H9 (cell line): Measurements from ENCODE around the gene KCTD16. TPM values are rescaled to one million over a fixed set of nuclear protein-coding genes. Genes with fewer than 3 reads are reported as not detected.

Experiments
- DNase-seq: peaks from one replicate; pipeline ENCODE4 v3.0.0-alpha.2; 2017
- H2AFZ ChIP-seq: one replicate; pipeline ENCODE4 v1.6.1; 2013; ENCODE audit warnings: mild to moderate bottlenecking, low read length, control low read depth, moderate library complexity
- H2AK5ac ChIP-seq: 2 replicates; pipeline ENCODE4 v1.6.1; 2013; ENCODE audit warnings: low read length, control low read depth, mixed read lengths; ENCODE audit not compliant: insufficient read length
- H2BK120ac ChIP-seq: one replicate; pipeline ENCODE4 v1.6.1; 2013; ENCODE audit warnings: low read depth, mild to moderate bottlenecking, low read length, control low read depth, inconsistent platforms; ENCODE audit not compliant: poor library complexity, severe bottlenecking
- H2BK12ac ChIP-seq: 2 replicates; pipeline ENCODE4 v1.6.1; 2013; ENCODE audit warnings: low read length, control low read depth, mixed read lengths, low read depth; ENCODE audit not compliant: insufficient read length
- H2BK15ac ChIP-seq: 2 replicates; pipeline ENCODE4 v1.6.1; 2013; ENCODE audit warnings: low read depth, low read length, control low read depth
- H2BK20ac ChIP-seq: one replicate; pipeline ENCODE4 v1.6.1; 2013; ENCODE audit warnings: low read depth, mild to moderate bottlenecking, low read length, control low read depth, inconsistent platforms; ENCODE audit not compliant: poor library complexity, severe bottlenecking
- H2BK5ac ChIP-seq: 2 replicates; pipeline ENCODE4 v1.6.1; 2013; ENCODE audit warnings: low read length, control low read depth, mixed read lengths; ENCODE audit not compliant: insufficient read length
- H3K14ac ChIP-seq: 2 replicates; pipeline ENCODE4 v1.6.1; 2013; ENCODE audit warnings: low read length, control low read depth; ENCODE audit not compliant: insufficient read depth
- H3K18ac ChIP-seq: 2 replicates; pipeline ENCODE4 v1.6.1; 2013; ENCODE audit warnings: low read depth, mild to moderate bottlenecking, mixed read lengths, low read length, control low read depth; ENCODE audit not compliant: insufficient read length
- H3K23ac ChIP-seq: 2 replicates; pipeline ENCODE4 v1.6.1; 2013; ENCODE audit warnings: low read length, control low read depth, mixed read lengths, low read depth; ENCODE audit not compliant: insufficient read length
- H3K23me2 ChIP-seq: 2 replicates; pipeline ENCODE4 v1.6.1; 2013; ENCODE audit warnings: low read depth, mild to moderate bottlenecking, mixed read lengths, low read length, control low read depth; ENCODE audit not compliant: insufficient read length, poor library complexity, severe bottlenecking
- H3K27ac ChIP-seq: 2 replicates; pipeline ENCODE4 v1.5.1; 2013; ENCODE audit warnings: low read length, control low read depth, mixed read lengths, low read depth; ENCODE audit not compliant: insufficient read length
- H3K27me3 ChIP-seq: 2 replicates; pipeline ENCODE4 v1.6.1; 2013; ENCODE audit warnings: low read length, control low read depth, inconsistent platforms; ENCODE audit not compliant: insufficient read depth
- H3K4ac ChIP-seq: 2 replicates; pipeline ENCODE4 v1.6.1; 2013; ENCODE audit warnings: low read depth, mild to moderate bottlenecking, control low read depth, inconsistent platforms, low read length, moderate library complexity
- H3K4me1 ChIP-seq: 2 replicates; pipeline ENCODE4 v1.6.1; 2013; ENCODE audit warnings: low read length, control low read depth, inconsistent platforms; ENCODE audit not compliant: insufficient read depth
- H3K4me2 ChIP-seq: 2 replicates; pipeline ENCODE4 v1.6.1; 2013; ENCODE audit warnings: low read length, control low read depth, mixed read lengths; ENCODE audit not compliant: insufficient read length, insufficient read depth
- H3K56ac ChIP-seq: 2 replicates; pipeline ENCODE4 v1.6.1; 2013; ENCODE audit warnings: low read depth, mild to moderate bottlenecking, mixed read lengths, low read length, control low read depth; ENCODE audit not compliant: insufficient read length
- H3K79me1 ChIP-seq: 2 replicates; pipeline ENCODE4 v1.6.1; 2013; ENCODE audit warnings: low read depth, mild to moderate bottlenecking, moderate library complexity, low read length, control low read depth, inconsistent platforms; ENCODE audit not compliant: insufficient read depth, poor library complexity, severe bottlenecking
- H3K79me2 ChIP-seq: 2 replicates; pipeline ENCODE4 v1.6.1; 2013; ENCODE audit warnings: low read length, control low read depth, inconsistent platforms; ENCODE audit not compliant: insufficient read depth
- H3K9ac ChIP-seq: 2 replicates; pipeline ENCODE4 v1.6.1; 2013; ENCODE audit warnings: low read length, control low read depth, mixed read lengths; ENCODE audit not compliant: insufficient read length; ENCODE audit errors: extremely low read depth
- H3K9me3 ChIP-seq: one replicate; pipeline ENCODE4 v1.6.1; 2013; ENCODE audit warnings: low read depth, low read length, inconsistent platforms; ENCODE audit not compliant: control insufficient read depth
- H3T11ph ChIP-seq: one replicate; pipeline ENCODE4 v1.6.1; 2013; ENCODE audit warnings: mild to moderate bottlenecking, low read length, control low read depth, inconsistent platforms
- H4K20me1 ChIP-seq: one replicate; pipeline ENCODE4 v1.6.1; 2013; ENCODE audit not compliant: control insufficient read depth, insufficient read length, insufficient read depth
- H4K5ac ChIP-seq: 2 replicates; pipeline ENCODE4 v1.6.1; 2013; ENCODE audit warnings: low read depth, mild to moderate bottlenecking, mixed read lengths, low read length, control low read depth; ENCODE audit not compliant: insufficient read length
- H4K8ac ChIP-seq: replicated peaks from 2 replicates; pipeline ENCODE4 v1.6.1; 2013; ENCODE audit warnings: low read length, control low read depth, mixed read lengths, low read depth; ENCODE audit not compliant: insufficient read length
- H4K91ac ChIP-seq: 2 replicates; pipeline ENCODE4 v1.6.1; 2013; ENCODE audit warnings: low read depth, mild to moderate bottlenecking, moderate library complexity, mixed read lengths, low read length, control low read depth; ENCODE audit not compliant: insufficient read length
- H3K27ac Mint-ChIP-seq, 3 experiments: 2 replicates in 2 of 3; 3 replicates in 1 of 3; pipeline ENCODE4 v1.8.0; 2020 to 2021; ENCODE audit warnings: mixed read lengths in 3 of 3, mild to moderate bottlenecking in 1 of 3, moderate library complexity in 1 of 3
- H3K27me3 Mint-ChIP-seq: 2 replicates; pipeline ENCODE4 v1.8.0; 2021; ENCODE audit warnings: low read depth, mild to moderate bottlenecking, moderate library complexity, mixed read lengths
- H3K36me3 Mint-ChIP-seq, 3 experiments: 2 replicates in 2 of 3; 3 replicates in 1 of 3; pipeline ENCODE4 v1.8.0; 2020 to 2021; ENCODE audit warnings: low read depth in 3 of 3, mixed read lengths in 3 of 3; ENCODE audit not compliant: insufficient read depth in 1 of 3
- H3K4me1 Mint-ChIP-seq, 2 experiments: 2 replicates each; pipeline ENCODE4 v1.8.0; 2020; ENCODE audit warnings: mixed read lengths in 2 of 2
- H3K4me3 Mint-ChIP-seq, 2 experiments: 2 replicates in 1 of 2; 3 replicates in 1 of 2; pipeline ENCODE4 v1.8.0; 2020 to 2021; ENCODE audit warnings: mild to moderate bottlenecking in 2 of 2, mixed read lengths in 2 of 2, moderate library complexity in 1 of 2
- H3K9me3 Mint-ChIP-seq, 2 experiments: 2 replicates in 1 of 2; 3 replicates in 1 of 2; pipeline ENCODE4 v1.8.0; 2020; ENCODE audit warnings: mild to moderate bottlenecking in 2 of 2, mixed read lengths in 2 of 2, moderate library complexity in 1 of 2
- total RNA-seq: library from RNA; stranded (reverse); gene quantifications from 2 replicates; pipeline ENCODE4 v1.2.1, GENCODE V29; 2021
- TF ChIP-seq, protein P1 (sequence below): fragments of 200-600 bp; sonication (generic); conservative IDR thresholded peaks from 3 replicates; pipeline ENCODE4 v1.8.0; 2021; ENCODE audit warnings: antibody characterized with exemption, mild to moderate bottlenecking

Gene KCTD16
- total RNA-seq, 1 experiment from 2014 or later: 0.09 TPM

DNA sequence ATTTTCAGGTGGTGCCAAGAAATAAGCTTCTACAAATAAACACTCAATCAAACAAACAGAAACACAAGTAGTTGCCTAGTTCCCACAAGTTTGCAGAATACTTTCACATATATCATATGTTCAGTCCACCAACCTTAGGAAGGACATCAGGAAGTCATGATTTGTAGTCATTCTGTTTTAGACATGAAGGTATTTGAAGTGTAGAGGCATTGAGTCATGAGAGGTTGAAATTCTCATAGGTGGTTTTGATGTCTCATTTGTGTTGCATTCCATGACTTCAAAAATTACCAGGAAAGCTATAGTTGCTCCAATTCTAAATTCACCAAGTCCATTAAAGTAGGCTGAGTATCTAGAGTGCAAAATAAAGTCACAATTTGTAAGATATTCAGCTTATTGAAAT is 159.0 kb downstream of the KCTD16 start:
- Histone ChIP-seq H2AK5ac (no peak overlapping the region), H3T11ph (no peak overlapping the region), H4K8ac (no peak overlapping the region), H3K23me2 (no peaks in the 10 kb centered on the region), H3K9me3 (no peaks in the 10 kb centered on the region), H3K27me3 (no peaks in the 10 kb centered on the region), H3K4me2 (no peak overlapping the region), H4K5ac (no peak overlapping the region), H3K9ac (no peak overlapping the region), H3K56ac (no peak overlapping the region), H3K4me1 (no peaks in the 10 kb centered on the region), H2BK20ac (no peak overlapping the region), H3K4ac (no peak overlapping the region), H2AFZ (no peak overlapping the region), H2BK5ac (no peak overlapping the region), H2BK120ac (no peak overlapping the region), H4K91ac (no peak overlapping the region), H3K23ac (no peak overlapping the region), H3K79me1 (no peaks in the 10 kb centered on the region), H3K79me2 (no peaks in the 10 kb centered on the region), H3K27ac (no peak overlapping the region), H2BK15ac (no peak overlapping the region), H3K14ac (no peak overlapping the region), H4K20me1 (no peaks in the 10 kb centered on the region), H3K18ac (no peak overlapping the region), H2BK12ac (no peak overlapping the region)
- no peaks in the 10 kb centered on the region; the same call in 1 of the 2 replicates for H3K27me3 Mint-ChIP-seq
- H3K36me3 Mint-ChIP-seq: no peaks in the 10 kb centered on the region
- DNase-seq: no peak
- H3K4me3 Mint-ChIP-seq: no peak overlapping the region
- no peaks in the 10 kb centered on the region for H3K9me3 Mint-ChIP-seq
- TF ChIP-seq, protein P1, sequence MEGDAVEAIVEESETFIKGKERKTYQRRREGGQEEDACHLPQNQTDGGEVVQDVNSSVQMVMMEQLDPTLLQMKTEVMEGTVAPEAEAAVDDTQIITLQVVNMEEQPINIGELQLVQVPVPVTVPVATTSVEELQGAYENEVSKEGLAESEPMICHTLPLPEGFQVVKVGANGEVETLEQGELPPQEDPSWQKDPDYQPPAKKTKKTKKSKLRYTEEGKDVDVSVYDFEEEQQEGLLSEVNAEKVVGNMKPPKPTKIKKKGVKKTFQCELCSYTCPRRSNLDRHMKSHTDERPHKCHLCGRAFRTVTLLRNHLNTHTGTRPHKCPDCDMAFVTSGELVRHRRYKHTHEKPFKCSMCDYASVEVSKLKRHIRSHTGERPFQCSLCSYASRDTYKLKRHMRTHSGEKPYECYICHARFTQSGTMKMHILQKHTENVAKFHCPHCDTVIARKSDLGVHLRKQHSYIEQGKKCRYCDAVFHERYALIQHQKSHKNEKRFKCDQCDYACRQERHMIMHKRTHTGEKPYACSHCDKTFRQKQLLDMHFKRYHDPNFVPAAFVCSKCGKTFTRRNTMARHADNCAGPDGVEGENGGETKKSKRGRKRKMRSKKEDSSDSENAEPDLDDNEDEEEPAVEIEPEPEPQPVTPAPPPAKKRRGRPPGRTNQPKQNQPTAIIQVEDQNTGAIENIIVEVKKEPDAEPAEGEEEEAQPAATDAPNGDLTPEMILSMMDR: no peak
- peaks cover 0 to 5% of the 10 kb centered on the region in 2 experiments; a peak in 2 of 4 replicates for H3K4me1 Mint-ChIP-seq
- H3K27ac Mint-ChIP-seq: no peak overlapping the region
